Measurements from ENCODE around the gene SYNJ2BP.
"Not testable (repeated sequence)": the region's sequence is repeated elsewhere in the genome, so short reads cannot be mapped to it uniquely, and the experiment has no call there.

The SYNJ2BP gene

GRCh38 chr14:70415788-70416187 is 1.1 kb downstream of the SYNJ2BP start:
- H3K27me3 Mint-ChIP-seq, result no peaks in the 10 kb centered on the region
- peak overlapping the region; percentile 91 for H3K27ac Mint-ChIP-seq (ENCODE audit: low read depth)
- ATAC-seq (replicated peaks; ENCODE audit: extremely low read depth, poor library complexity, severe bottlenecking) (no peak), DNase-seq (ENCODE audit: low spot score in 2 of 2) (no peak)
- peaks cover 4% of the 10 kb centered on the region for H3K36me3 Mint-ChIP-seq (ENCODE audit: insufficient read depth)
- peaks cover 33% of the 10 kb centered on the region for H3K4me1 Mint-ChIP-seq
- H3K4me3 Mint-ChIP-seq, result peak overlapping the region; percentile 91
- H3K9me3 Mint-ChIP-seq, result no peaks in the 10 kb centered on the region

GRCh38 chr14:70407621-70408020 is 9.3 kb downstream of the SYNJ2BP start:
- DNase-seq (ENCODE audit: low spot score in 2 of 2) (no peak), ATAC-seq (replicated peaks; ENCODE audit: extremely low read depth, poor library complexity, severe bottlenecking) (no peak)
- H3K27me3 Mint-ChIP-seq, result no peaks in the 10 kb centered on the region
- H3K4me3 Mint-ChIP-seq, result no peak overlapping the region
- H3K36me3 Mint-ChIP-seq (ENCODE audit: insufficient read depth), result peaks cover 10% of the 10 kb centered on the region
- peak overlapping the region; percentile 8 for H3K27ac Mint-ChIP-seq (ENCODE audit: low read depth)
- peaks cover 43% of the 10 kb centered on the region for H3K4me1 Mint-ChIP-seq
- H3K9me3 Mint-ChIP-seq, result no peaks in the 10 kb centered on the region

- H3K36me3 Mint-ChIP-seq (ENCODE audit: insufficient read depth); H3K4me3 Mint-ChIP-seq; H3K9me3 Mint-ChIP-seq; H3K27me3 Mint-ChIP-seq; DNase-seq (ENCODE audit: low spot score in 2 of 2); H3K27ac Mint-ChIP-seq (ENCODE audit: low read depth); ATAC-seq (replicated peaks; ENCODE audit: extremely low read depth, poor library complexity, severe bottlenecking): not testable (repeated sequence)
- H3K4me1 Mint-ChIP-seq, result peaks cover 44% of the 10 kb centered on the region
Observed at GRCh38 chr14:70406216-70406615, 10.7 kb downstream of the SYNJ2BP start.

GRCh38 chr14:70403335-70403734 is 13.6 kb downstream of the SYNJ2BP start:
- ATAC-seq (replicated peaks; ENCODE audit: extremely low read depth, poor library complexity, severe bottlenecking); H3K27ac Mint-ChIP-seq (ENCODE audit: low read depth); H3K27me3 Mint-ChIP-seq; H3K36me3 Mint-ChIP-seq (ENCODE audit: insufficient read depth); H3K4me3 Mint-ChIP-seq; H3K9me3 Mint-ChIP-seq; DNase-seq (ENCODE audit: low spot score in 2 of 2): not testable (repeated sequence)
- H3K4me1 Mint-ChIP-seq, result peaks cover 32% of the 10 kb centered on the region

- peak overlapping the region; percentile 14 for H3K27ac Mint-ChIP-seq (ENCODE audit: low read depth)
Observed at GRCh38 chr14:70401643-70402042, 15.2 kb downstream of the SYNJ2BP start.

GRCh38 chr14:70398706-70399431 is 18.0 kb downstream of the SYNJ2BP start:
- no peak for DNase-seq (ENCODE audit: low spot score in 2 of 2)
- Mint-ChIP-seq H3K4me3 (no peak overlapping the region), H3K27me3 (no peaks in the 10 kb centered on the region), H3K27ac (ENCODE audit: low read depth) (no peak overlapping the region), H3K4me1 (peaks cover 15% of the 10 kb centered on the region), H3K9me3 (no peaks in the 10 kb centered on the region), H3K36me3 (ENCODE audit: insufficient read depth) (peaks cover 2% of the 10 kb centered on the region)
- ATAC-seq (replicated peaks; ENCODE audit: extremely low read depth, poor library complexity, severe bottlenecking), result no peak

More at GRCh38 chr14:70401643-70402042, 15.2 kb downstream of the SYNJ2BP start:
- Mint-ChIP-seq H3K9me3 (no peaks in the 10 kb centered on the region), H3K36me3 (ENCODE audit: insufficient read depth) (peaks cover 4% of the 10 kb centered on the region), H3K4me3 (no peak overlapping the region), H3K27me3 (no peaks in the 10 kb centered on the region), H3K4me1 (peaks cover 21% of the 10 kb centered on the region)
- DNase-seq (ENCODE audit: low spot score in 2 of 2) (no peak), ATAC-seq (replicated peaks; ENCODE audit: extremely low read depth, poor library complexity, severe bottlenecking) (no peak)

GRCh38 chr14:70398280-70398679 is 18.6 kb downstream of the SYNJ2BP start:
- no peaks in the 10 kb centered on the region for H3K9me3 Mint-ChIP-seq
- DNase-seq (ENCODE audit: low spot score in 2 of 2) (no peak), ATAC-seq (replicated peaks; ENCODE audit: extremely low read depth, poor library complexity, severe bottlenecking) (no peak)
- H3K36me3 Mint-ChIP-seq (ENCODE audit: insufficient read depth), result peaks cover 2% of the 10 kb centered on the region
- H3K27me3 Mint-ChIP-seq, result no peaks in the 10 kb centered on the region
- H3K27ac Mint-ChIP-seq (ENCODE audit: low read depth), result no peak overlapping the region
- no peak overlapping the region for H3K4me3 Mint-ChIP-seq
- peaks cover 15% of the 10 kb centered on the region for H3K4me1 Mint-ChIP-seq

GRCh38 chr14:70397746-70398145 is 19.1 kb downstream of the SYNJ2BP start:
- Mint-ChIP-seq H3K27me3 (no peaks in the 10 kb centered on the region), H3K36me3 (ENCODE audit: insufficient read depth) (peaks cover 2% of the 10 kb centered on the region), H3K4me1 (peaks cover 19% of the 10 kb centered on the region), H3K4me3 (no peak overlapping the region), H3K27ac (ENCODE audit: low read depth) (no peak overlapping the region), H3K9me3 (no peaks in the 10 kb centered on the region)
- ATAC-seq (replicated peaks; ENCODE audit: extremely low read depth, poor library complexity, severe bottlenecking) (no peak), DNase-seq (ENCODE audit: low spot score in 2 of 2) (no peak)

- H3K27me3 Mint-ChIP-seq, result no peaks in the 10 kb centered on the region
- no peak overlapping the region for H3K27ac Mint-ChIP-seq (ENCODE audit: low read depth)
- H3K4me1 Mint-ChIP-seq, result peaks cover 14% of the 10 kb centered on the region
- no peaks in the 10 kb centered on the region for H3K9me3 Mint-ChIP-seq
- no peak overlapping the region for H3K4me3 Mint-ChIP-seq
- H3K36me3 Mint-ChIP-seq (ENCODE audit: insufficient read depth), result peaks cover 4% of the 10 kb centered on the region
- ATAC-seq (replicated peaks; ENCODE audit: extremely low read depth, poor library complexity, severe bottlenecking) (no peak), DNase-seq (ENCODE audit: low spot score in 2 of 2) (no peak)
Observed at GRCh38 chr14:70394674-70395306, 22.1 kb downstream of the SYNJ2BP start.

GRCh38 chr14:70392676-70393075 is 24.2 kb downstream of the SYNJ2BP start:
- DNase-seq (ENCODE audit: low spot score in 2 of 2) (no peak), ATAC-seq (replicated peaks; ENCODE audit: extremely low read depth, poor library complexity, severe bottlenecking) (no peak)
- Mint-ChIP-seq H3K27ac (ENCODE audit: low read depth) (no peak overlapping the region), H3K27me3 (no peaks in the 10 kb centered on the region), H3K9me3 (no peaks in the 10 kb centered on the region), H3K4me1 (peaks cover 22% of the 10 kb centered on the region), H3K36me3 (ENCODE audit: insufficient read depth) (peaks cover 9% of the 10 kb centered on the region), H3K4me3 (no peak overlapping the region)

- ATAC-seq (replicated peaks; ENCODE audit: extremely low read depth, poor library complexity, severe bottlenecking) (no peak), DNase-seq (ENCODE audit: low spot score in 2 of 2) (no peak)
- H3K27me3 Mint-ChIP-seq, result no peaks in the 10 kb centered on the region
- peaks cover 22% of the 10 kb centered on the region for H3K4me1 Mint-ChIP-seq
- H3K27ac Mint-ChIP-seq (ENCODE audit: low read depth), result no peak overlapping the region
- H3K36me3 Mint-ChIP-seq (ENCODE audit: insufficient read depth), result peaks cover 14% of the 10 kb centered on the region
- H3K9me3 Mint-ChIP-seq, result no peaks in the 10 kb centered on the region
- no peak overlapping the region for H3K4me3 Mint-ChIP-seq
Observed at GRCh38 chr14:70391493-70392391, 25.1 kb downstream of the SYNJ2BP start.

- no peak overlapping the region for H3K27ac Mint-ChIP-seq (ENCODE audit: low read depth)
Observed at GRCh38 chr14:70382536-70382935, 34.4 kb downstream of the SYNJ2BP start.

More at GRCh38 chr14:70382536-70382935, 34.4 kb downstream of the SYNJ2BP start:
- H3K9me3 Mint-ChIP-seq, result no peaks in the 10 kb centered on the region
- no peaks in the 10 kb centered on the region for H3K27me3 Mint-ChIP-seq
- no peak for DNase-seq (ENCODE audit: low spot score in 2 of 2)
- H3K36me3 Mint-ChIP-seq (ENCODE audit: insufficient read depth), result peaks cover 20% of the 10 kb centered on the region
- H3K4me1 Mint-ChIP-seq, result no peaks in the 10 kb centered on the region
- H3K4me3 Mint-ChIP-seq, result no peak overlapping the region
- ATAC-seq (replicated peaks; ENCODE audit: extremely low read depth, poor library complexity, severe bottlenecking), result no peak

Measured in central memory CD8-positive, alpha-beta T cell (primary cell).